LNCaP clone FGC (cell line): Measurements from ENCODE around the gene SOX6.

ENCODE experiments used
- DNase-seq: peaks from one replicate; pipeline ENCODE4 v3.0.0-alpha.2; 2011; ENCODE audit warnings: low read depth
- H3K4me3 ChIP-seq: 2 replicates; pipeline ENCODE4 v1.5.1; 2011; ENCODE audit warnings: mild to moderate bottlenecking, low read depth, low read length, control low read depth
- CTCF ChIP-seq: IDR thresholded peaks from 2 replicates; pipeline ENCODE4 v1.5.1; 2012; ENCODE audit warnings: mild to moderate bottlenecking; ENCODE audit not compliant: control insufficient read depth, insufficient read depth; ENCODE audit errors: extremely low read depth

SOX6 gene

DNA sequence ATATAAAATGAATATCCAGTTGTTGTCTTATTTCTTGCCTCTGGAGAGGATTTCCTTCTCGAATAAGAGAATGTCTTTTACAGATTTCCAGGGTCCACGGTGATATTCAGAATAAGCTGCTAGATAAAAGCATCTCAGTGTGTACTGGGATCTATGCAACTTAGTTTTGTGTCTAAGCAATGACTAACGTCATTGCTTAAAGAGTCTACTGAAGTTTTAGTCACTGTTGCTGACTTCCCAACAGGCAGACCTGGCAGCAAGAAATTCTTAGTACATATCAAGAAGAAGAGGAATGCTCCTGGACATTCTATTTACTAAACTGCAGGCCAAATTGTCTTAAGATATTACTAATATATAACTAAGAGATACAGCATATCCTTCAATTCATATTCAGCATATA, 70.3 kb downstream of the SOX6 start:
- TF ChIP-seq CTCF, result no peak
- DNase-seq, result no peak
- H3K4me3 ChIP-seq, result no peak overlapping the region

DNA sequence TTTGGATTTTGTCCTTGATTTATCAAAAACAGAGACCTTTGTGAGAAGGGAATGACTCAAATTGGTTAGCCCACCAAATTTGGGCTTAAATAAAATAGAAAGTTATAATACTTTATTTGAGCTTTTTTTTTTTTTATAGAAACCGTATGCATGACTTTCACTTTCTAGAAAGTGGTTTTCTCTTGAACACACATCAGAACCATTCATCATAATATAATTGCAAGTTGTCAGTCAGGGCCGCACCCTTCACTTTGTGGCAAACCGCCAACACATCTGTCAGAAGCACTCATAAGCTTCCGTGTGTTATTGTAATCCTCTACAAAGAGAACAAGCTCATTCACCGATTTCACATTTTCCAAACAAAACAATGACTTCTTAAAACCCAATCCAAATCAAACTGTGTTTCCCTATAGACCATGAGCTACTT, 76.1 kb downstream of the SOX6 start:
- no peak overlapping the region for H3K4me3 ChIP-seq
- TF ChIP-seq CTCF, result no peak
- DNase-seq, result no peak

DNA sequence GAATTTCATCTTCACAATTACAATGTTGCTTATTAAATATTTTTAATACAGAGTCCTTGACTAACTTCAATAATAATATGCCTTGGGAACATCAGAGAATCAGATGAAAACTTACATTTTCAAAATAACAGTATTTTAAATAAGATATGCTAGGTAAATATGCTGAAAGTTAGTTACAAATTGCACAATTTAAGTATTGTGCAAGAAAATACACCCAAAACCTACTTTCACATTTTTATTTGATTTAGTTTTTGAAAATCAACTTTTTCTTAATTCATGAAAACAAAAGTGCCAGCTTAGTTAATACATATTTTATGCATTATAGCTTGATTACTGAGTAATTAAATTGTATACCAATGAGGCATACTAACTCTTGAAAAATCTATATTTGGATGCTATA, 76.8 kb downstream of the SOX6 start:
- DNase-seq, result no peak
- H3K4me3 ChIP-seq, result no peak overlapping the region
- TF ChIP-seq CTCF, result no peak

GRCh38 chr11:16278979-16279378, 77.4 kb downstream of the SOX6 start:
- DNase-seq, result no peak
- H3K4me3 ChIP-seq, result no peak overlapping the region
- TF ChIP-seq CTCF, result no peak

DNA sequence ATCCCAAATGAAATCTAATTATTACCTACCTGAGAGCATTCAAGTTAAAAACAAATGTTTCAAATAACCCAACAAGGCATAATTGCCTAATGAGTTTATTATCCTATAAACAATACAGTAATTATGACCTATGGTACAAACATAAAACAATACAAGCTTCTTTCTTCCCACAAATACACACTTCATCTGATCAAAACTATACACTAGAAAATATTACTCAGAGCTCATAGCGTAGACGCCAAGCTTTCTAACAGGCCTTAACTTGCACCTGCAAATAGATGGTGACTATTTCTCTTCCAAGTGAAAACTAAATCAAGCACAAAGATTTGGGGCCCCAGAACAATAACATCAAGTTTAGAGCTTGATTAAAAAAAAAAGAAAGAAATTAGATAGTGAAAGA, 78.1 kb downstream of the SOX6 start:
- H3K4me3 ChIP-seq, result no peak overlapping the region
- no peak for DNase-seq
- no peak for TF ChIP-seq CTCF

- no peak overlapping the region for H3K4me3 ChIP-seq
- DNase-seq, result no peak
- TF ChIP-seq CTCF, result no peak
Measured at GRCh38 chr11:16276251-16276650, 80.1 kb downstream of the SOX6 start.

GRCh38 chr11:16271258-16271657, 85.1 kb downstream of the SOX6 start:
- no peak for DNase-seq
- no peak overlapping the region for H3K4me3 ChIP-seq
- TF ChIP-seq CTCF, result no peak
